HCT116 (cell line): Measurements from ENCODE around the gene CCL28.

ENCODE experiments used
- EGR1 ChIP-seq: IDR thresholded peaks from 2 replicates; pipeline ENCODE4 v1.6.1; 2012; ENCODE audit warnings: low read depth
- ELF1 ChIP-seq: IDR thresholded peaks from 2 replicates; pipeline ENCODE4 v1.6.1; 2012; ENCODE audit warnings: low read depth, borderline replicate concordance
- EZH2 ChIP-seq: fragments of 200-600 bp; sonication (generic); IDR thresholded peaks from 2 replicates; pipeline ENCODE4 v1.6.1; 2017; ENCODE audit warnings: antibody characterized with exemption, mixed run types
- EZH2phosphoT487 ChIP-seq: fragments of 200-600 bp; IDR thresholded peaks from 2 replicates; pipeline ENCODE4 v1.6.1; 2018; ENCODE audit warnings: antibody characterized with exemption, borderline replicate concordance
- FOSL1 ChIP-seq: IDR thresholded peaks from 2 replicates; pipeline ENCODE4 v1.6.1; 2012; ENCODE audit warnings: low read depth
- POLR2A ChIP-seq: IDR thresholded peaks from 2 replicates; pipeline ENCODE4 v1.7.0; 2011; ENCODE audit warnings: borderline replicate concordance; ENCODE audit not compliant: insufficient read depth, insufficient read length; ENCODE audit errors: extremely low read depth
- SIN3A ChIP-seq: IDR thresholded peaks from 2 replicates; pipeline ENCODE4 v1.6.1; 2012; ENCODE audit warnings: low read depth
- SP1 ChIP-seq: IDR thresholded peaks from 2 replicates; pipeline ENCODE4 v1.6.1; 2012; ENCODE audit warnings: low read depth
- SRF ChIP-seq: IDR thresholded peaks from 2 replicates; pipeline ENCODE4 v1.6.1; 2012; ENCODE audit warnings: low read depth
- TF ChIP-seq, protein P1 (sequence below): IDR thresholded peaks from 2 replicates; pipeline ENCODE4 v1.6.1; 2011; ENCODE audit warnings: mild to moderate bottlenecking, low read length, moderate library complexity; ENCODE audit not compliant: insufficient replicate concordance; ENCODE audit errors: extremely low read depth
- TF ChIP-seq, protein P2 (sequence below), 3 experiments: fragments of 200-600 bp in 1 of 3; sonication (generic) in 1 of 3; IDR thresholded peaks in 2 of 3; conservative IDR thresholded peaks in 1 of 3; 2 replicates each; pipeline ENCODE4 v1.5.1; 2012 to 2017; ENCODE audit warnings: low read depth in 2 of 3, low read length in 2 of 3, antibody characterized with exemption in 1 of 3, borderline replicate concordance in 1 of 3, control low read depth in 1 of 3, mild to moderate bottlenecking in 1 of 3, mixed read lengths in 1 of 3, mixed run types in 1 of 3, moderate library complexity in 1 of 3; ENCODE audit not compliant: insufficient read depth in 1 of 3
- TF ChIP-seq, protein P3 (sequence below): IDR thresholded peaks from 2 replicates; pipeline ENCODE4 v1.6.1; 2012

DNA sequence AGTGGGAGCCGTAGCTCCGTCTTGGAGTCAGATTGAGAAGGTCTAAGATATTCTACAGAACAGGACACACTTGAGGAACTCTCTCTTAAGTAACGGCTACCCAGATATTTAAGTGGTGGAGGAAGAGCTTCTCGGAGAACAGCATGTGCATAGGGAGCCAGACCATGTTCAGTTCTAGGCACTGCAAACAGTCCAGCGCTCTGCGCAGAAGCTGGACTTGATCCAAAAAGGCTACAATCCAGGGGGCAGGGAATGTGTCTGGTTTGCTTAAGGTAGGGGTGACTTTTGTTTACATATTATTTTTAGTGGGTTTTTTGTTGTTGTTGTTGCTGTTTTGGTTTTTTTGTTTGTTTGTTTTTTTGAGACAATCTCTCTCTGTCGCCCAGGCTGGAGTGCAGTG is 16.8 kb upstream of the CCL28 start:
- TF ChIP-seq, protein P1, sequence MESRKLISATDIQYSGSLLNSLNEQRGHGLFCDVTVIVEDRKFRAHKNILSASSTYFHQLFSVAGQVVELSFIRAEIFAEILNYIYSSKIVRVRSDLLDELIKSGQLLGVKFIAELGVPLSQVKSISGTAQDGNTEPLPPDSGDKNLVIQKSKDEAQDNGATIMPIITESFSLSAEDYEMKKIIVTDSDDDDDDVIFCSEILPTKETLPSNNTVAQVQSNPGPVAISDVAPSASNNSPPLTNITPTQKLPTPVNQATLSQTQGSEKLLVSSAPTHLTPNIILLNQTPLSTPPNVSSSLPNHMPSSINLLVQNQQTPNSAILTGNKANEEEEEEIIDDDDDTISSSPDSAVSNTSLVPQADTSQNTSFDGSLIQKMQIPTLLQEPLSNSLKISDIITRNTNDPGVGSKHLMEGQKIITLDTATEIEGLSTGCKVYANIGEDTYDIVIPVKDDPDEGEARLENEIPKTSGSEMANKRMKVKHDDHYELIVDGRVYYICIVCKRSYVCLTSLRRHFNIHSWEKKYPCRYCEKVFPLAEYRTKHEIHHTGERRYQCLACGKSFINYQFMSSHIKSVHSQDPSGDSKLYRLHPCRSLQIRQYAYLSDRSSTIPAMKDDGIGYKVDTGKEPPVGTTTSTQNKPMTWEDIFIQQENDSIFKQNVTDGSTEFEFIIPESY = no peak
- no peak for TF ChIP-seq EGR1
- TF ChIP-seq EZH2 = no peak
- no peak for TF ChIP-seq POLR2A
- TF ChIP-seq, protein P2, sequence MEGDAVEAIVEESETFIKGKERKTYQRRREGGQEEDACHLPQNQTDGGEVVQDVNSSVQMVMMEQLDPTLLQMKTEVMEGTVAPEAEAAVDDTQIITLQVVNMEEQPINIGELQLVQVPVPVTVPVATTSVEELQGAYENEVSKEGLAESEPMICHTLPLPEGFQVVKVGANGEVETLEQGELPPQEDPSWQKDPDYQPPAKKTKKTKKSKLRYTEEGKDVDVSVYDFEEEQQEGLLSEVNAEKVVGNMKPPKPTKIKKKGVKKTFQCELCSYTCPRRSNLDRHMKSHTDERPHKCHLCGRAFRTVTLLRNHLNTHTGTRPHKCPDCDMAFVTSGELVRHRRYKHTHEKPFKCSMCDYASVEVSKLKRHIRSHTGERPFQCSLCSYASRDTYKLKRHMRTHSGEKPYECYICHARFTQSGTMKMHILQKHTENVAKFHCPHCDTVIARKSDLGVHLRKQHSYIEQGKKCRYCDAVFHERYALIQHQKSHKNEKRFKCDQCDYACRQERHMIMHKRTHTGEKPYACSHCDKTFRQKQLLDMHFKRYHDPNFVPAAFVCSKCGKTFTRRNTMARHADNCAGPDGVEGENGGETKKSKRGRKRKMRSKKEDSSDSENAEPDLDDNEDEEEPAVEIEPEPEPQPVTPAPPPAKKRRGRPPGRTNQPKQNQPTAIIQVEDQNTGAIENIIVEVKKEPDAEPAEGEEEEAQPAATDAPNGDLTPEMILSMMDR (IDR thresholded peaks at IDR 0.05 in 2 of 3, conservative IDR thresholded peaks at IDR 0.05 in 1 of 3; ENCODE audit: borderline replicate concordance in 1 of 3, insufficient read depth in 1 of 3, low read depth in 2 of 3, low read length in 2 of 3) = no peak
- no peak for TF ChIP-seq ELF1
- no peak for TF ChIP-seq SRF
- no peak for TF ChIP-seq EZH2phosphoT487
- TF ChIP-seq, protein P3, sequence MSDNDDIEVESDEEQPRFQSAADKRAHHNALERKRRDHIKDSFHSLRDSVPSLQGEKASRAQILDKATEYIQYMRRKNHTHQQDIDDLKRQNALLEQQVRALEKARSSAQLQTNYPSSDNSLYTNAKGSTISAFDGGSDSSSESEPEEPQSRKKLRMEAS = no peak
- no peak for TF ChIP-seq FOSL1
- TF ChIP-seq SP1 = no peak
- TF ChIP-seq SIN3A = no peak
